GM23338 (cell line): Measurements from ENCODE around the gene ZFYVE28. TPM values are rescaled to one million over a fixed set of nuclear protein-coding genes. Genes with fewer than 3 reads are reported as not detected.

Source experiments
- ATAC-seq: fragments of 200-7000 bp; cut with Tn5 transposase; 3 replicates; pipeline ENCODE4 v1.9.1; 2020
- DNase-seq: peaks from one replicate; pipeline ENCODE4 v3.0.0-alpha.2; 2015; ENCODE audit warnings: low spot score
- H2AFZ ChIP-seq: fragments of 200-600 bp; sonication (generic); 2 replicates; pipeline ENCODE4 v1.8.0; 2016; ENCODE audit warnings: antibody characterized with exemption, mild to moderate bottlenecking, moderate library complexity
- H3F3A ChIP-seq: fragments of 200-600 bp; sonication (generic); replicated peaks from 2 replicates; pipeline ENCODE4 v1.8.0; 2017; ENCODE audit warnings: antibody characterized with exemption, mixed run types, low read depth
- H3K27ac ChIP-seq: fragments of 200-600 bp; sonication (generic); 2 replicates; pipeline ENCODE4 v1.6.1; 2016; ENCODE audit warnings: low read depth
- H3K27me3 ChIP-seq: fragments of 200-600 bp; sonication (generic); 2 replicates; pipeline ENCODE4 v1.8.0; 2016; ENCODE audit warnings: mild to moderate bottlenecking, mixed run types, moderate library complexity; ENCODE audit not compliant: insufficient read depth
- H3K36me3 ChIP-seq: fragments of 200-600 bp; sonication (generic); 2 replicates; pipeline ENCODE4 v1.8.0; 2016; ENCODE audit warnings: mild to moderate bottlenecking; ENCODE audit not compliant: insufficient read depth
- H3K4me1 ChIP-seq: fragments of 200-600 bp; sonication (generic); 2 replicates; pipeline ENCODE4 v1.8.0; 2016; ENCODE audit warnings: mild to moderate bottlenecking, moderate library complexity; ENCODE audit not compliant: insufficient read depth
- H3K4me2 ChIP-seq: fragments of 200-600 bp; sonication (generic); 2 replicates; pipeline ENCODE4 v1.7.1; 2017; ENCODE audit warnings: mixed run types
- H3K4me3 ChIP-seq: fragments of 200-600 bp; sonication (generic); 2 replicates; pipeline ENCODE4 v1.6.1; 2016; ENCODE audit warnings: mixed run types
- H3K79me2 ChIP-seq: fragments of 200-600 bp; sonication (generic); replicated peaks from 2 replicates; pipeline ENCODE4 v1.8.0; 2017; ENCODE audit warnings: mild to moderate bottlenecking; ENCODE audit not compliant: insufficient read depth
- H3K9me2 ChIP-seq: fragments of 200-600 bp; sonication (generic); 2 replicates; pipeline ENCODE4 v1.8.0; 2017; ENCODE audit not compliant: insufficient read depth
- H4K20me1 ChIP-seq: fragments of 200-600 bp; sonication (generic); replicated peaks from 2 replicates; pipeline ENCODE4 v1.8.0; 2017; ENCODE audit warnings: mild to moderate bottlenecking; ENCODE audit not compliant: insufficient read depth
- H3K27ac Mint-ChIP-seq: 2 replicates; pipeline ENCODE4 v1.8.0; 2020; ENCODE audit warnings: inconsistent platforms, mild to moderate bottlenecking, moderate library complexity, mixed read lengths
- H3K27me3 Mint-ChIP-seq: 3 replicates; pipeline ENCODE4 v1.8.0; 2022; ENCODE audit warnings: low read depth, mild to moderate bottlenecking, moderate library complexity, mixed read lengths, inconsistent platforms; ENCODE audit not compliant: insufficient read depth, poor library complexity
- H3K36me3 Mint-ChIP-seq: 3 replicates; pipeline ENCODE4 v1.8.0; 2021; ENCODE audit warnings: low read depth, mild to moderate bottlenecking, inconsistent platforms, moderate library complexity, mixed read lengths
- H3K4me1 Mint-ChIP-seq: 3 replicates; pipeline ENCODE4 v1.8.0; 2020; ENCODE audit warnings: mild to moderate bottlenecking, inconsistent platforms, mixed read lengths
- H3K4me3 Mint-ChIP-seq: 3 replicates; pipeline ENCODE4 v1.8.0; 2021; ENCODE audit warnings: moderate library complexity, mild to moderate bottlenecking, inconsistent platforms, mixed read lengths
- H3K9me3 Mint-ChIP-seq: 3 replicates; pipeline ENCODE4 v1.8.0; 2020; ENCODE audit warnings: moderate library complexity, mild to moderate bottlenecking, inconsistent platforms, mixed read lengths
- POLR2AphosphoS5 ChIP-seq: IDR thresholded peaks from 2 replicates; pipeline ENCODE4 v1.6.1; 2016; ENCODE audit warnings: antibody characterized with exemption, low read depth
- ZNF331 ChIP-seq: fragments of 250-450 bp; sonication (Bioruptor Pico); IDR thresholded peaks from 2 replicates; pipeline ENCODE4 v1.5.0; 2020; ENCODE audit warnings: low read depth, mild to moderate bottlenecking, moderate library complexity
- polyA plus RNA-seq: library from polyadenylated mRNA; unstranded; fragments of >200 nt; fragmentation: Nextera tagmentation; extraction: Ambion mirVana; gene quantifications from 2 replicates; pipeline ENCODE4 v1.2.1, GENCODE V29; 2016
- total RNA-seq: library from RNA; depleted of rRNA; stranded (reverse); fragments of >200 nt; shearing (Covaris generic); gene quantifications from 2 replicates; pipeline ENCODE4 v1.2.3, GENCODE V29; 2014
- TF ChIP-seq, protein P1 (sequence below), 2 experiments: fragments of 200-600 bp in 1 of 2; sonication (generic) in 1 of 2; conservative IDR thresholded peaks; 2 replicates each; pipeline versions ENCODE4 v1.5.1 to v1.6.1; 2016 to 2017; ENCODE audit warnings: antibody characterized with exemption in 2 of 2, low read depth in 2 of 2, mild to moderate bottlenecking in 2 of 2, moderate library complexity in 1 of 2
- TF ChIP-seq, protein P2 (sequence below): fragments of 250-450 bp; sonication (Bioruptor Pico); IDR thresholded peaks from 2 replicates; pipeline ENCODE4 v1.5.0; 2020; ENCODE audit warnings: mild to moderate bottlenecking, moderate library complexity
- TF ChIP-seq, protein P3 (sequence below): IDR thresholded peaks from one replicate; pipeline ENCODE4 v1.6.1; 2018; ENCODE audit warnings: antibody characterized with exemption; ENCODE audit not compliant: unreplicated experiment

ZFYVE28 gene
- total and polyA plus RNA-seq, 2 experiments from 2014 or later: 2.6 to 4.6 TPM

DNA sequence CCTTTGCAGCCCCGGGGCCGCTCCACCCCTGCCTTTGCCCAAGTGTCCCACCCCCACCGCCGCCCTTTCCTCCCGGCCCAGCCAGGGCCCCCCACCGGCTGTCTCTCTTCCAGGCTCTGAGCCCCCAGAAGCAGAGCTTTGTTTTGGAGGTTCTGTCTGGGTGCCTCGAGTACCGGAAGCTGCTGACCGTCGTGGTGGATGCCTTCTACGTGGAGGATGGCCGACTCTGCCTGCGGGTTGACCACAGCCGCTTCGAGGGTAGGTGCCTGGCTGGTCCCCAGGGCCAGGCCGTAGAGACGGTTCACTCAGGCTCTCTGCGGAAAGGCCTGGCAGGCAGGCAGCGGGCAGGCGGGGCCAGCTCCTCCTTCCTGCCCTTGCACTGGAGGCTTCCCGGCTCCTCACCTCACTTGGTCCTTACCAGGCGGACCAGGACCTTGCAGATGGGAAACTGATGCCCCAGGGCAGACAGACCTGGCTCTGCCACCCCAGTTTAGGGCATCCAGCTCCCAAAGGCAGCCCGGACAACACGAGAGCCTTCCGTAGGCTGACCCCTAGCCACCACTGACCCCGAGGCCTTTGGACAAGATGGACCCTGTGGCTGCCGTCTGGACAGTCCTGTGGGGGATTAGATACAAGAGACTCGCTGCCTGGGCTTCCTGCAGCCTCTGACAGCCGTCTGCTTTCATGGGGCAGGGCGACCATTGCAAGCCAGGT is 18.5 kb upstream of the ZFYVE28 start:
- Mint-ChIP-seq H3K4me3 (no peak overlapping the region), H3K9me3 (no peaks in the 10 kb centered on the region)
- no peak for DNase-seq

More for the DNA sequence above, 18.5 kb upstream of the ZFYVE28 start:
- no peaks in the 10 kb centered on the region for H3K79me2 ChIP-seq
- no peaks in the 10 kb centered on the region for H4K20me1 ChIP-seq
- no peak for ATAC-seq
- no peak overlapping the region; the same call in 1 of the 2 replicates for H2AFZ ChIP-seq
- H3K36me3 ChIP-seq: no peaks in the 10 kb centered on the region
- no peak overlapping the region for H3K4me3 ChIP-seq
- H3K27ac ChIP-seq: no peak overlapping the region
- no peak for TF ChIP-seq POLR2AphosphoS5
- TF ChIP-seq, protein P1, sequence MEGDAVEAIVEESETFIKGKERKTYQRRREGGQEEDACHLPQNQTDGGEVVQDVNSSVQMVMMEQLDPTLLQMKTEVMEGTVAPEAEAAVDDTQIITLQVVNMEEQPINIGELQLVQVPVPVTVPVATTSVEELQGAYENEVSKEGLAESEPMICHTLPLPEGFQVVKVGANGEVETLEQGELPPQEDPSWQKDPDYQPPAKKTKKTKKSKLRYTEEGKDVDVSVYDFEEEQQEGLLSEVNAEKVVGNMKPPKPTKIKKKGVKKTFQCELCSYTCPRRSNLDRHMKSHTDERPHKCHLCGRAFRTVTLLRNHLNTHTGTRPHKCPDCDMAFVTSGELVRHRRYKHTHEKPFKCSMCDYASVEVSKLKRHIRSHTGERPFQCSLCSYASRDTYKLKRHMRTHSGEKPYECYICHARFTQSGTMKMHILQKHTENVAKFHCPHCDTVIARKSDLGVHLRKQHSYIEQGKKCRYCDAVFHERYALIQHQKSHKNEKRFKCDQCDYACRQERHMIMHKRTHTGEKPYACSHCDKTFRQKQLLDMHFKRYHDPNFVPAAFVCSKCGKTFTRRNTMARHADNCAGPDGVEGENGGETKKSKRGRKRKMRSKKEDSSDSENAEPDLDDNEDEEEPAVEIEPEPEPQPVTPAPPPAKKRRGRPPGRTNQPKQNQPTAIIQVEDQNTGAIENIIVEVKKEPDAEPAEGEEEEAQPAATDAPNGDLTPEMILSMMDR (conservative IDR thresholded peaks at IDR 0.05; ENCODE audit: low read depth in 2 of 2): no peak
- no peak for TF ChIP-seq ZNF331
- TF ChIP-seq, protein P2, sequence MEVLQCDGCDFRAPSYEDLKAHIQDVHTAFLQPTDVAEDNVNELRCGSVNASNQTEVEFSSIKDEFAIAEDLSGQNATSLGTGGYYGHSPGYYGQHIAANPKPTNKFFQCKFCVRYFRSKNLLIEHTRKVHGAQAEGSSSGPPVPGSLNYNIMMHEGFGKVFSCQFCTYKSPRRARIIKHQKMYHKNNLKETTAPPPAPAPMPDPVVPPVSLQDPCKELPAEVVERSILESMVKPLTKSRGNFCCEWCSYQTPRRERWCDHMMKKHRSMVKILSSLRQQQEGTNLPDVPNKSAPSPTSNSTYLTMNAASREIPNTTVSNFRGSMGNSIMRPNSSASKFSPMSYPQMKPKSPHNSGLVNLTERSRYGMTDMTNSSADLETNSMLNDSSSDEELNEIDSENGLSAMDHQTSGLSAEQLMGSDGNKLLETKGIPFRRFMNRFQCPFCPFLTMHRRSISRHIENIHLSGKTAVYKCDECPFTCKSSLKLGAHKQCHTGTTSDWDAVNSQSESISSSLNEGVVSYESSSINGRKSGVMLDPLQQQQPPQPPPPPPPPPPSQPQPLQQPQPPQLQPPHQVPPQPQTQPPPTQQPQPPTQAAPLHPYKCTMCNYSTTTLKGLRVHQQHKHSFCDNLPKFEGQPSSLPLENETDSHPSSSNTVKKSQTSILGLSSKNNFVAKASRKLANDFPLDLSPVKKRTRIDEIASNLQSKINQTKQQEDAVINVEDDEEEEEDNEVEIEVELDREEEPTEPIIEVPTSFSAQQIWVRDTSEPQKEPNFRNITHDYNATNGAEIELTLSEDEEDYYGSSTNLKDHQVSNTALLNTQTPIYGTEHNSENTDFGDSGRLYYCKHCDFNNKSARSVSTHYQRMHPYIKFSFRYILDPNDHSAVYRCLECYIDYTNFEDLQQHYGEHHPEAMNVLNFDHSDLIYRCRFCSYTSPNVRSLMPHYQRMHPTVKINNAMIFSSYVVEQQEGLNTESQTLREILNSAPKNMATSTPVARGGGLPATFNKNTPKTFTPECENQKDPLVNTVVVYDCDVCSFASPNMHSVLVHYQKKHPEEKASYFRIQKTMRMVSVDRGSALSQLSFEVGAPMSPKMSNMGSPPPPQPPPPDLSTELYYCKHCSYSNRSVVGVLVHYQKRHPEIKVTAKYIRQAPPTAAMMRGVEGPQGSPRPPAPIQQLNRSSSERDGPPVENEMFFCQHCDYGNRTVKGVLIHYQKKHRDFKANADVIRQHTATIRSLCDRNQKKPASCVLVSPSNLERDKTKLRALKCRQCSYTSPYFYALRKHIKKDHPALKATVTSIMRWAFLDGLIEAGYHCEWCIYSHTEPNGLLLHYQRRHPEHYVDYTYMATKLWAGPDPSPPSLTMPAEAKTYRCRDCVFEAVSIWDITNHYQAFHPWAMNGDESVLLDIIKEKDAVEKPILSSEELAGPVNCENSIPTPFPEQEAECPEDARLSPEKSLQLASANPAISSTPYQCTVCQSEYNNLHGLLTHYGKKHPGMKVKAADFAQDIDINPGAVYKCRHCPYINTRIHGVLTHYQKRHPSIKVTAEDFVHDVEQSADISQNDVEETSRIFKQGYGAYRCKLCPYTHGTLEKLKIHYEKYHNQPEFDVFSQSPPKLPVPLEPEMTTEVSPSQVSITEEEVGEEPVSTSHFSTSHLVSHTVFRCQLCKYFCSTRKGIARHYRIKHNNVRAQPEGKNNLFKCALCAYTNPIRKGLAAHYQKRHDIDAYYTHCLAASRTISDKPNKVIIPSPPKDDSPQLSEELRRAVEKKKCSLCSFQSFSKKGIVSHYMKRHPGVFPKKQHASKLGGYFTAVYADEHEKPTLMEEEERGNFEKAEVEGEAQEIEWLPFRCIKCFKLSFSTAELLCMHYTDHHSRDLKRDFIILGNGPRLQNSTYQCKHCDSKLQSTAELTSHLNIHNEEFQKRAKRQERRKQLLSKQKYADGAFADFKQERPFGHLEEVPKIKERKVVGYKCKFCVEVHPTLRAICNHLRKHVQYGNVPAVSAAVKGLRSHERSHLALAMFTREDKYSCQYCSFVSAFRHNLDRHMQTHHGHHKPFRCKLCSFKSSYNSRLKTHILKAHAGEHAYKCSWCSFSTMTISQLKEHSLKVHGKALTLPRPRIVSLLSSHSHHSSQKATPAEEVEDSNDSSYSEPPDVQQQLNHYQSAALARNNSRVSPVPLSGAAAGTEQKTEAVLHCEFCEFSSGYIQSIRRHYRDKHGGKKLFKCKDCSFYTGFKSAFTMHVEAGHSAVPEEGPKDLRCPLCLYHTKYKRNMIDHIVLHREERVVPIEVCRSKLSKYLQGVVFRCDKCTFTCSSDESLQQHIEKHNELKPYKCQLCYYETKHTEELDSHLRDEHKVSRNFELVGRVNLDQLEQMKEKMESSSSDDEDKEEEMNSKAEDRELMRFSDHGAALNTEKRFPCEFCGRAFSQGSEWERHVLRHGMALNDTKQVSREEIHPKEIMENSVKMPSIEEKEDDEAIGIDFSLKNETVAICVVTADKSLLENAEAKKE (CRISPR knock-in tag): no peak
- TF ChIP-seq, protein P3, sequence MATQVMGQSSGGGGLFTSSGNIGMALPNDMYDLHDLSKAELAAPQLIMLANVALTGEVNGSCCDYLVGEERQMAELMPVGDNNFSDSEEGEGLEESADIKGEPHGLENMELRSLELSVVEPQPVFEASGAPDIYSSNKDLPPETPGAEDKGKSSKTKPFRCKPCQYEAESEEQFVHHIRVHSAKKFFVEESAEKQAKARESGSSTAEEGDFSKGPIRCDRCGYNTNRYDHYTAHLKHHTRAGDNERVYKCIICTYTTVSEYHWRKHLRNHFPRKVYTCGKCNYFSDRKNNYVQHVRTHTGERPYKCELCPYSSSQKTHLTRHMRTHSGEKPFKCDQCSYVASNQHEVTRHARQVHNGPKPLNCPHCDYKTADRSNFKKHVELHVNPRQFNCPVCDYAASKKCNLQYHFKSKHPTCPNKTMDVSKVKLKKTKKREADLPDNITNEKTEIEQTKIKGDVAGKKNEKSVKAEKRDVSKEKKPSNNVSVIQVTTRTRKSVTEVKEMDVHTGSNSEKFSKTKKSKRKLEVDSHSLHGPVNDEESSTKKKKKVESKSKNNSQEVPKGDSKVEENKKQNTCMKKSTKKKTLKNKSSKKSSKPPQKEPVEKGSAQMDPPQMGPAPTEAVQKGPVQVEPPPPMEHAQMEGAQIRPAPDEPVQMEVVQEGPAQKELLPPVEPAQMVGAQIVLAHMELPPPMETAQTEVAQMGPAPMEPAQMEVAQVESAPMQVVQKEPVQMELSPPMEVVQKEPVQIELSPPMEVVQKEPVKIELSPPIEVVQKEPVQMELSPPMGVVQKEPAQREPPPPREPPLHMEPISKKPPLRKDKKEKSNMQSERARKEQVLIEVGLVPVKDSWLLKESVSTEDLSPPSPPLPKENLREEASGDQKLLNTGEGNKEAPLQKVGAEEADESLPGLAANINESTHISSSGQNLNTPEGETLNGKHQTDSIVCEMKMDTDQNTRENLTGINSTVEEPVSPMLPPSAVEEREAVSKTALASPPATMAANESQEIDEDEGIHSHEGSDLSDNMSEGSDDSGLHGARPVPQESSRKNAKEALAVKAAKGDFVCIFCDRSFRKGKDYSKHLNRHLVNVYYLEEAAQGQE: no peak
- no peaks in the 10 kb centered on the region for H3K4me1 ChIP-seq
- Mint-ChIP-seq H3K27me3 (peaks cover 9% of the 10 kb centered on the region), H3K4me1 (peaks cover 10% of the 10 kb centered on the region; the same call in 1 of the 3 replicates), H3K36me3 (no peaks in the 10 kb centered on the region), H3K27ac (no peak overlapping the region)
- H3K27me3 ChIP-seq: no peaks in the 10 kb centered on the region
- H3K9me2 ChIP-seq: no peaks in the 10 kb centered on the region
- H3K4me2 ChIP-seq: no peak overlapping the region
- H3F3A ChIP-seq: no peaks in the 10 kb centered on the region
